Occipital lobe (tissue), 2 donors: ENCODE measurements around the gene MMP25. TPM values are rescaled to one million over a fixed set of nuclear protein-coding genes. Genes with fewer than 3 reads are reported as not detected.

ENCODE experiments used
- DNase-seq: peaks from one replicate; lab custom pipeline; 2025; lab: John Stamatoyannopoulos, UW
- total RNA-seq: library from RNA; depleted of rRNA; stranded (reverse); fragments of >200 nt; gene quantifications from one replicate; pipeline ENCODE4 v1.2.3, GENCODE V29; 2014

The MMP25 gene, protein sequence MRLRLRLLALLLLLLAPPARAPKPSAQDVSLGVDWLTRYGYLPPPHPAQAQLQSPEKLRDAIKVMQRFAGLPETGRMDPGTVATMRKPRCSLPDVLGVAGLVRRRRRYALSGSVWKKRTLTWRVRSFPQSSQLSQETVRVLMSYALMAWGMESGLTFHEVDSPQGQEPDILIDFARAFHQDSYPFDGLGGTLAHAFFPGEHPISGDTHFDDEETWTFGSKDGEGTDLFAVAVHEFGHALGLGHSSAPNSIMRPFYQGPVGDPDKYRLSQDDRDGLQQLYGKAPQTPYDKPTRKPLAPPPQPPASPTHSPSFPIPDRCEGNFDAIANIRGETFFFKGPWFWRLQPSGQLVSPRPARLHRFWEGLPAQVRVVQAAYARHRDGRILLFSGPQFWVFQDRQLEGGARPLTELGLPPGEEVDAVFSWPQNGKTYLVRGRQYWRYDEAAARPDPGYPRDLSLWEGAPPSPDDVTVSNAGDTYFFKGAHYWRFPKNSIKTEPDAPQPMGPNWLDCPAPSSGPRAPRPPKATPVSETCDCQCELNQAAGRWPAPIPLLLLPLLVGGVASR
- total RNA-seq, result 0.62 TPM

GRCh38 chr16:3045758-3046640, at the start of gene MMP25:
Gene MMP25 (plus strand): TSS chr16:3046561. CDS start chr16:3046918, 357 bp downstream.
- no peak for DNase-seq

- no peak for DNase-seq
Observed at GRCh38 chr16:2999929-3000328, 46.4 kb upstream of the MMP25 start.

DNA sequence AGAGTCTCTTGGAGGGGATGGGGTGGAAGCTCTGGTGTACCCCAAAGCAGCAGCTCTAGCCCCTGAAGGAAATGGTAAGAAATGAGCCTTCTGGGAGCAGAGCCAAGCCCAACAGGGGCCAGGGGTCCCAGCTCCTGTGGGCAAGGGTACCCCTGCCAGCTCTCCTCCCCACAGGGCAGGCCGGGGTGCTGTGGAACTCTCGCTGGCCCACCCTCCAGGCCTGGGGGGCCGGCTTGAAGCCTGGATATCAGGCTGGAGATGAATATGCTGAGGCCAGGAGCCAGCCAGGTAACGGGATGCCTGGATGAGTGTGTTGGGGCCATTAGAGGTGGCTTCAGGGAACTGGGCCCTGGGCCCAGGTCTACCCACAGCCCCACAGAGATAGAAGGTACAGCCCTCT, 45.8 kb upstream of the MMP25 start:
- DNase-seq, result no peak

DNA sequence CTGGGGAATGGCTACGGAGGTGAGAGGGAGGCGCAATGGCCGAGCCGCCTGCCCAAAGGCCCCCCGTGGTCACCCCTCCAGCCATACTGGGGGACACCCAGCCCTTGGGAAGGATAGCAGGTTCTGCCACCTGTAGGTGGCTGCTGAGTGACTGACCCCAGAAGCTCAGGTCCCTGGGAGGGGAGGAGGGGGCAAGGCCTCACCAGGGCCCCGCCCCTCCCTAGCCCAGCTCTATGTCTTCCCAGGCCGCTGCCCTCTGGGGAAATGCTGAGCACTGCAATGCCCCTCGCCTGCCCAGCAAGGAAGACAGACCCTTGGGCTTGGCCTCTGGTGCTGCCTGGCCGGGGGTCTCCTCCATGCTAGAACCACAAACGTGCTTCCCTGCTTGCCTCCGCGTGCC, 45.0 kb upstream of the MMP25 start:
- no peak for DNase-seq

DNA sequence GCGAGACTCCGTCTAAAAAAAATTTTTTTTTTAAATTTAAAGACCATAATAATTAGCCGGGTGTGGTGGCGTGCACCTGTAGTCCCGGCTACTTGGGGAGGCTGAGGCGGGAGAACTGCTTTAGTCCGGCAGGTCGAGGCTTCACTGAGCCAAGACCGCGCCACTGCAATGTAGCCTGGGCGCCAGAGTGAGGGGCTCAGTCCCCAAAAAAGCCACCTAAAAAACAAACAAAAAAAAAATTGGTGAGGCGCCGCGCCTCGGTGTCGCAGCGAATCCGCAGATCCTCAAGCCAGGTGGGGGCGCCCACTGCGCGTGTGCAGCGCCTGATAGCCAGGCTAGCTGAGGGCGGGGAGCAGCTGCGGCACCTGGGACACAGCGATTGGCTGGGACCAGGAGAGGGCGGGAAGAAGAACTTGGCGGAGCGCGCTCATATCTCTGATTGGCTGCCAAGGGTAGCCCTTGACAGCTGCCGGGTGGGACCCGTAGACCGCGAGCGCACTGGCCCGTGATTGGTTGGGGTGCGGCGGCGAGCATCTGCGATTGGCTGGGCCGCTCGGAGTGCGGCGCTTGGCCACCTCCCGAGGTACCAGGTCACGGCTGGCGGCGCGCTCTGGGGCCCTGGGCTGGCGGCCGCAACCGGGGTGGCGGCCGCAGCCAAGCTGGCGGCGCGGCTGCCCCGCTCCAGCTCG, 42.6 kb upstream of the MMP25 start:
- peak; percentile 98 for DNase-seq

- no peak for DNase-seq
Observed at GRCh38 chr16:3004319-3004718, 42.0 kb upstream of the MMP25 start.

DNA sequence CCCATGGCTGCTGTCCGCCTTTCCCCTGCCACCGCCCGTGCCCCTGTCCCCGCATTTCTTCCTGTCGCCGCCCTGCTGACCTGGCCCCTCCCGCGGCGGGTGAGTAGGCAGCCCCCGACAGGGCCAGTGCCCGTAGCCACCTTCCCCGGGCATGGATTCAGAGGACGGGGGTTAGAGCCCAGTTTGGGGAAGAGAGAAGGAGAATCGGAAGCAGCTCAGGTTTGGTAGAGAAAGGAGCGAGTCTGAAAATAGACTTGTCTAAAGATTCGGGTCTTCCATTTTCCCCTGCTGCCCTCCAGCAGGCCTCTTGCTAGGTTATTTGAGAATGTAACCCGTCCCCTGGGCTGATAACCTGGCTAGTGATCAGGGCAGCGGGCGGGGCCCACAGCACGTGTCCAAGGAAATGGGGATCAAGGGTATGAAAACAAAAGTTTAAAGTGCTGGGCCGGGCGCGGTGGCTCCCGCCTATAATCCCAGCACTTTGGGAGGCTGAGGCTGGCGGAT, 41.5 kb upstream of the MMP25 start:
- DNase-seq, result no peak

DNA sequence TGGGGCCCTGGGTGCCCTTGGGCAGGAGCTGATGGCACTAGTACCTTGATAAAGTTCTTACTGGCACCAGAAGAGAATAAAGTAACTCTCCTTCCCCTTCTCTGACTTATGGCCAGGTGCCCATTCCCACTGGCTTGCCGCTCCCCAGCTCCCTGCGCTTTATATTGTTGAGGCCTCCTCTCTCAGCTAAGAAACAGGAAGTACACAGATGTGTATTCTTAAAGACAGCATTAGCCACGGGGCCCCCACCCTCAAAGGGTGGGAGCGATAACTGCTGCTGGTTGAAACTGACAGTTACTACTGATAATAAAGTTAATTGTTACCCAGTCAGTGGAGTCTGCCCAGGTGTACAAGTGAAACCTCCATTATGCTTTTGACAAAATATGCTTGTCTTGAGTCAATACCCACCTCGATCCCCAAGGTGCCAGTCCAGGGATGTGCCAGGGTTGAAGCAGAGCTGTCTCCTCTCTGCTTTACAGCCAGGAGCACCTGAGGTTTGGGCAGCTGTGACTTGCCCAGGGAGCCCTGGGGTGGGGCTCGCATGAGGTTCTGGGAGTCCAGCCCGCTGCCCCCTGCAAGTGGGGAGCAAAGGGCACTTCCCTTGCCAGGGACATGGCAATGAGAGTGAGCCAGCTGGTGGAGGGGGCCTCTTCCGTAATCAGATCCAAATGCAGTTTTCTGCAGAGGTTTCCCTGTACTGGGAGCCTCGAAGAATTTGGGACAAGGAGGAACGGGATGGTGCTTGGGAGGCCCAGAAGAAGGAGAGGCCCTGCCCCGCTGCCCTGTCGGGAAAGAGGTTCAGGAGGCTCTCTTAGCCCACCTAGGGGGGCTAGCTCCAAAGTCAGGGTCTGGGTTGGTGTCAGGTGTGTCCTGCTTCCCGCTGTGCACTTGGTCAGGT, 39.1 kb upstream of the MMP25 start:
- DNase-seq, result no peak

DNA sequence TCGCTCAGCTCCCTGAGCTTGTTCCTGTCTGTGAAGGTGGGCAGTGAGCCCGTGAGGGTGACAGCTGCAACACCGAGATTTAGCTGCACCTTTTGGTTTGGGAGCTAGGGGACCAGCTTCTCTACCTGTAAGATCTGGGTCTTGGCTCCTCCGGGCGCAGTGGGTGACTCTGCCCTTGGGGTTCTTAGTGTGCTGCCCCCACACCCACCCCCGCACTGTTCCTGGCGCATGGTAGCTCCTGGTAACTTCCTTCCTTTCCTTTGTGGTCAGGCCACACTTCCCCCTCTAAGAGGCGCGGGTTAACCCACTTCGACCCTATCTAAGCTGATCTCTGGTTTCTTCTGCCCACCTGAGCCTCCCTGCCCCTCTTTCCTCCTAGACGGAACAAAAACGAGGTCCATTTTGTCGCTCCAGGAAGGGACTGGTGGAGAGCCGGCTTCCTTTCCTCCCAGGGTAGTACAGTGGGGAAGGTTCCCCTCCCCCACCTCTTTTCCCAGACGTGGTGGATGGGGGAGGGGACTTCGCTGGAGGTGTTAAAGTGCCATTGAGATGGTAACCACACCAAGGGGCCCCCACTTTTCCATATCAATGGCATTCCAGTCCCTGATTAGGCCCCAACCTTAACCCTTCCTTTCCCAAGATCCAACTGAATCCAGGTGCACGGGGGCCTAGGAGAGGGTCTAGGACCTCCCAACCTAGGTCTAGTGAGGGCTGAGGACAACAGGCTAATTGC, 38.2 kb upstream of the MMP25 start:
- DNase-seq, result no peak

DNA sequence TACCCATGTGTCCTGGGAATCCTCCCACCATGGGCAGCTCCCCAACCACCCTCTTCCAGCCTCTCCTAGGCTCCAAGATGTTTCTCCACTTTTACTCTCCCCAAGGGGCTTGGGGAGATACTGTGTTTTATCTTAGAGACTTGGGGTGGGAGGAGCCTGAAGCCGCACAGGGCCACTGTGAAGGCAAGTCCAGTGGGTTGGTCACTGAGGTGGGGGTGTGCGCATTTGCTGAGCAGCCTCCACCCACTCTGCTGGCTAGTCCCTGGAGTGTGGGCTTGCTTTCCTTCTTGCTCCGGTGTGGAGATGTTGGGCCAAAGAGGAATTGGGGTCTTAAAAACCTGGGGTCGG, 37.7 kb upstream of the MMP25 start:
- DNase-seq, result no peak

DNA sequence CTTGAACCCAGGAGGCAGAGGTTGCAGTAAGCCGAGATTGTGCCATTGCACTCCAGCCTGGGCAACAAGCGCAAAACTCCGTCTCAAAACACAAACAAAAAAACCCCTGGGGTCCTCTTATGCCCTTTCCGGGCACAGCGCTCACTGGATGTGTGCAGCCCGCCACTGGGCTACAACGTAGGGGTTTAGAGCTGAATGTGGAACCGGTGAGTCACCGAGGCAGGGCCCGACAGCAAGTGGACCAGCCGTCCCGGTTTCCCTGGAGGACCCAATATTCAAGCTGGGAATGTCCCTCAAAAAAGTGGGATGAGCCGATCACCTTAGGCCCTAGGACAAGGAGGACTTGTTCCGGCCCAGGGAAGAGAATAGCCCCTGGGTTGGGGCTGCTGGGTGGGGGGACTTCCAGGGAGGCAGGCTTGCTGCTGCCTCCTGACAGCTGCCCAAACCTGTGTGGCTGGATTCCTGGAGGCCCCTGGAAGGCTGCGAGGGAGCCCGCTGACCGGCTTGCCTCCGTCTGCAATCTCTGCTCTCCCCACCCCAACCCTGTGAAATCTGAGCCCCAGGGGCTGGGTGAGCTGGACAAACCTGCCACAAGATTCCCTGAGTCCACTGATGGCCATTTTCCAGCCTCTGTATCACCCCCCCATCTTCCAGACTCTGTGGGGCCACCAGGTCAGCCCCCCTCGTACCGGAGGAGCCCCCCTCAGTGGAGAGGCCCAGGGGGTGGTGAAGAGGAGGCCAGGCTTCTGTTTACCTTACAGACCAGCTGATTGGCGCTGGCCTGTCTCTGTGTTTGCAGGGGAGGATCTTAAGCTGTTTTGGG, 36.6 kb upstream of the MMP25 start:
- no peak for DNase-seq

DNA sequence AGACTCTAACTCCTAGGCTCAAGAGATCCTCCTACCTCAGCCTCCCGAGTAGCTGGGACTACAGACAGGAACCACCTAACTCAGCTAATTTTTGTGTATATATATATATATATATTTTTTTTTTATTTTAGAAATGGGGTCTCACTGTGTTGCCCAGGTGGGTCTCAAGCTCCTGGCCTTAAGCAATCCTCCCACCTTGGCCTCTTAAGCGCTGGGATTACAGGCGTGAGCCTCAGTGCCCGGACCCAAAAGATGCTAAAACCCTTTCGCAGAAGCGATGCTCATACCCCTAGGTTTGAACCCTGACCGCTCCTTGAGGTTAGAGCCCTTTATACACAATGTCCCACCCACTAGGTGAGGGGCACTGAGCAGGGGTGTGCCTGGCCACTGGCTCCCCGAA, 35.9 kb upstream of the MMP25 start:
- no peak for DNase-seq

DNA sequence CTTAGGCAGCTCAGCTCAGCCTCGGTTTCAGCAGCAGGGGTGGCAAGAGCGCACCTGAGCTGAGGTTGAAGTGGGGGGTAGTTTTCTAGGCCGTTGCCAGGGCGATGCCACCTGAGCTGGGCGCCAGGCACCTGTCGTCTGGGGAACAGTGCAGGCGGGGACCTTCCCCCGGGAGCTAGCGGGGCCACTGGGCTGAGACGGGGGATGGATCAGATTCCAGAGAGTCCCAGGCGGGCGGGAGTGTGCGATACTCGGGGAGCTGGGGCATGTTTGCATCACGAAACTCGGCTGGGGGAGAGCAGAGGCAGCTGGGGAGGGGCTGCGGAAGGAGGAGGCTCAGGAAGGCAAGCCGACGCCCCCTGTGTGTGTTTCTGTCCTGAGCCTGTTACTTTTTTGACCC, 34.1 kb upstream of the MMP25 start:
- DNase-seq, result no peak

DNA sequence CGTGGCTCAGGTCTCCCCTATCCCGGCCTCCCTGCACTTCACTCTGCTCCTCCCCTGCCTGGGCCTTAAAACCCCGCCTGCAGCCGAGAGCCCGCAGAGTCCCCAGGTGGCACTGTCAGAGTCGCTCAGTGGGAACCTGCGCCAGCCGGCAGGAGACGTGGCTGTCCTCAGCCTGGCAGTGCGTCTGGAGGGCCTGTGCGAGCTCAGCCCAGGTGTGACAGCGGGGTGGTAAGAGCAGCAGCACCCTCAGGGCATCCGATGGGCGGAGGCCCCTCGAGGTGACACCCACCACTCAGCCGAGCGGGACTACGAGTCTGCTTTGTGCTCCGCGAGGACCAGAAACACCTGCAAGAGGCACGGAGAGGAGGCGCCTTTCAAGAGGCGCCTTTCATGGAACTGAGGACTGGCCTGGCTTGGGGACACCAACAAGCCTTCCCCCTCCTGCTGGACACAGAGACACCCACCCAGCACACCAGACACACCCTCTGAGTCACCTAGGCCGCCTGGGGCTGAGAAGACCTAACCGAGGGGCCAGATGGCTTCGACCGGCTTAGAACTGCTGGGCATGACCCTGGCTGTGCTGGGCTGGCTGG, 33.4 kb upstream of the MMP25 start, which contains the start of gene CLDN9:
Gene CLDN9, plus strand, starts transcription at position 96 of the 593 bp plus-strand sequence. Its CDS starts 440 bp downstream, at position 536.
- DNase-seq, result no peak

DNA sequence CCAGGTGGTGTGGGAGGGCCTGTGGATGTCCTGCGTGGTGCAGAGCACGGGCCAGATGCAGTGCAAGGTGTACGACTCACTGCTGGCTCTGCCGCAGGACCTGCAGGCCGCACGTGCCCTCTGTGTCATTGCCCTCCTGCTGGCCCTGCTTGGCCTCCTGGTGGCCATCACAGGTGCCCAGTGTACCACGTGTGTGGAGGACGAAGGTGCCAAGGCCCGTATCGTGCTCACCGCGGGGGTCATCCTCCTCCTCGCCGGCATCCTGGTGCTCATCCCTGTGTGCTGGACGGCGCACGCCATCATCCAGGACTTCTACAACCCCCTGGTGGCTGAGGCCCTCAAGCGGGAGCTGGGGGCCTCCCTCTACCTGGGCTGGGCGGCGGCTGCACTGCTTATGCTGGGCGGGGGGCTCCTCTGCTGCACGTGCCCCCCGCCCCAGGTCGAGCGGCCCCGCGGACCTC, 32.8 kb upstream of the MMP25 start:
- DNase-seq, result no peak

DNA sequence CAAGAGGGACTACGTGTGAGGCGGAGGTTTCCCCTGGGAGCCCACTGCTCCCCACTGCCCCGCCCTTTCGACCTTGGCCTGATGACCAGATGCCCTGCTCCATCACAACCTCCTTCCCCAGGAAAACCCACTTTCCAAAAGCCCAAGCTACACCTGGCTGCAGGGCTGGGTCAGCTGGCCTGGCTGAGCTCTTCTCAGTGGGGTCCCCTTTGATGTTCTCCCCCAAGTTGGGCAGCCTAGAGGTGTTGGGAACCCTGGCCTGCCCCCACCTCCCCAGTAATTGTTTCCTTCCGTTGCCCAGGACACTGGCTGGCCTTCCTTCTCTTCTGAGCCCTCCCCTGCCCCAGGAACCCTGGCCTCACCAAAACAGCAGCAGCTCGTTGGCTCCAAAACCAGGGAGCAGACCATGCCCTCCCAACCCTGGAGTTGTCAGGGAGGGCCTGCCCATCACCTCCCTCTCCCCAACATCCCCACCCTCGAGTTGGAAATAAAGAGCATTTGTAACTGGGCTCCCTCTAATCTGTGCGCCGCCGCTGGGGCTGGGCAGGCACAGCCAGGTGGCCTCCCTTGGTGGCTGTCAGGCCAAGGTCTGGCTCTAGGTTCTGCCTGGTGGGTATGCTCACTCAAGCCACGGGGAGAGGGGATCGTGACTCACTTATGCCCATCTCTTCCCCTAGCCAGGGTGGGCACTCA, 32.2 kb upstream of the MMP25 start:
- DNase-seq, result no peak

- no peak for DNase-seq
Observed at GRCh38 chr16:3014971-3015370, 31.4 kb upstream of the MMP25 start.
